DMS 273 treated with DMSO at 0.1 percent for 48 hours (cell line): ENCODE measurements around the gene SPAG17.

Source experiments
- DNase-seq: peaks from one replicate; lab custom pipeline; 2025; lab: John Stamatoyannopoulos, UW

Gene SPAG17

DNA sequence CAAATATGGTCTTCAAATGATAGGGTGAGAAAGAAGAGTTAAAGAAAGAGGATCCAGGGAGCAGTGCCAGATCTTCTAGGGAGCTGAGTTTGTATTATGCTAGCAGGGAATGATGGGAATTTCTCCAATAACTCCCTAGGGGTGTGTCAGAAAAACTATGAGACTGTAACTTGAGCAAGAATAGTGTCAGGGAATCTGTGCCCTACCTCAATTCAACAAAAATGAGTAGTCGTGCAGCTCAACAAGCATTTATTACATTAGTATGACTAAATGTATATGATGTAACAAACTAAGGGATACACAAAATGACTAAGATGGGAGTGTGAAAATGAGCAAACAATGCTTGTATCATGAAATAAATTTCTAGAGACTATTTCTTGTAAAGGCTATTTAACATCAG is 24.2 kb downstream of the SPAG17 start:
- DNase-seq = no peak

DNA sequence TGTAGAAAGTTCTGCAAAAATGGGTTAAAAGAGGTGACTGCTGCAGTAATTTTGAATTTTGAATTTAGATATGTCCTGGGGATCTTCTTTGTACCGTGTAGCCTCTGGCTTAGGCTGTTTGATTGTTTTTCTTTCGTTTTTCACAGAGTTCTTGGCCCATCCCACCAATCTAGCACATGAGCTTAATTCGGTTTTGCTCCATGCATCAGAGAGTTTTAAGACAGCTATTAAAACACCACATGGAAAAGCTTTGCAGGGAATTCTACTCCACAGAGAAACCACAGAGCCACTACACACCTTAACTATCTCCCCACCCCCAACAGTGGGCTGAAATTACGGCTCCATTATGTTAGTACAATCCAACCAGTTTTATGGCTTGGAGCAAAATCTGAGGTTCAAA is 25.5 kb downstream of the SPAG17 start:
- no peak for DNase-seq

GRCh38 chr1:118158924-118159323 is 26.1 kb downstream of the SPAG17 start:
- DNase-seq = no peak

- DNase-seq = no peak
Observed at GRCh38 chr1:118157506-118157905, 27.5 kb downstream of the SPAG17 start.

DNA sequence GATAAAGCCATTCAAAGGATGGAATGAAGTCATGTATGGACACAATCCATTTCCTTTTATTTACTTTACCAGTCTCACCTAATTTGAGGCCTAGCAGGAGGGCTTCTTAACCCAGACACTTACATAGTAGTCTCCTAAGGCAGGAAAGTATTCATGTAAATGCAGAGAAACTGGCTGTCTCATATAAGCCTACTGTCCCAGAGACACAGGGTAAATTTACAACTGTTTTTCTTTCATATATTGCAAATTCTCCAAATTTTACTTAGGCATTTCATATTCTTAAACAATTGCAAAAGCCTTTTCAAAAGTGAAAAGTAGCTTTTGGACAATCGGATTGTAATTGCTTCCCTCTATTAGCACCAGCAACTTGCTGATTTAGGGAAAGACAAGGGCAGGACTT is 29.9 kb downstream of the SPAG17 start:
- DNase-seq = no peak

- DNase-seq = no peak
Observed at GRCh38 chr1:118154220-118154619, 30.8 kb downstream of the SPAG17 start.

GRCh38 chr1:118151312-118151937 is 33.6 kb downstream of the SPAG17 start:
- no peak for DNase-seq

GRCh38 chr1:118149799-118150198 is 35.2 kb downstream of the SPAG17 start:
- DNase-seq = no peak

DNA sequence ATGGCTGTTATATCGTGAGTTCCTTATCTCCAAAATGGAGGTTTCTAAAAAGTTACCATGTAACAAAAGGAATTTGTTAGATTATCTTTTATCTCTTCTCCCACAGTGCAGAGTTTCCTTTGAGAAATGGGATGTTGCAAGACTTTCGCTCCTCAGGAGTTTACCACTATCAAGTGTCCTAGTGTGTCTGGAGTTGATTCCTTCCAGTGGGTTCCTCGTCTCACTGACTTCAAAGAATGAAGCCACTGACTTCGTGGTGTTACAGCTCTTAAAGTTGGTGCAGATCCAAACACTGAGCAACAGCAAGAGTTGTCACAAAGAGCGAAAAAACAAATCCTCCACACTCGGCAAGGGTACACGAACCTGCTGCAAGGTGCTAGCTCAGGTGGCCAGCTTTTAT is 37.0 kb downstream of the SPAG17 start:
- no peak for DNase-seq

DNA sequence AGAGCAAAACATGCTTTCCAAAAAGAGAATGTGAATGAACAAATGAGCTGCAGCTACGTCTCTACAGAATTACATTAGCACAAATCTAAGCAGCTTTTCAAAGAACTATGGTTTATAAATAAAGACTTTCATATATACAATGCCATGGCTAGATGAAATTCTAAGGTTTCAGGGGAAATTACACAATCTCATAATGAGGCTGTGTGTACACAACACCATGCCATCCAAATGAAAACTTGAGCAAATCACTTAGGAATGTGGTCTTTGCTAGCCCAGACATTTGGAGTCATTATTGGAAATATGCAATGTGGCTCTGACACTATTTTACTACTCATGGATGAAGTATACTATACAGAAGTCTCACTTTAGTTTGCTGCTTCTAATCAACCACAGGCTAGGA is 37.5 kb downstream of the SPAG17 start:
- no peak for DNase-seq

DNA sequence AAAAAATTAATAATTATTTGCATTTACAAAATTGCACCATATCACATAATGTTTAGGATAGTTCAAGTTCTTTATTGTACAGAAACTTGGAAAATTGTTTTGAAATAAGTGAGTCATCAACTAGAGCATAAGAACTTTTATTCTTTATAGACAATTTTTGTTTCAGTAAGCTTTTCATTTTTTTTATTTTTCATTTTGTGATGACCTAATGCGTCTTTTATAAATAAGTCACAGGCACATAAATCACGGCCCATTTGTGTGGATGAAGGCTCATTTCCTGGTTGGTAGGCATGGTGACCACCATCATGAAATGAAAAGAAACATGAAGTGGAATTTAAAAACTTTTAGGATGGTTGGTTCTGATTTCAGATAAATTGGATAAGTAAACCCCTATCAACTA is 39.3 kb downstream of the SPAG17 start:
- DNase-seq = no peak

GRCh38 chr1:118144684-118145083 is 40.3 kb downstream of the SPAG17 start:
- DNase-seq = no peak

DNA sequence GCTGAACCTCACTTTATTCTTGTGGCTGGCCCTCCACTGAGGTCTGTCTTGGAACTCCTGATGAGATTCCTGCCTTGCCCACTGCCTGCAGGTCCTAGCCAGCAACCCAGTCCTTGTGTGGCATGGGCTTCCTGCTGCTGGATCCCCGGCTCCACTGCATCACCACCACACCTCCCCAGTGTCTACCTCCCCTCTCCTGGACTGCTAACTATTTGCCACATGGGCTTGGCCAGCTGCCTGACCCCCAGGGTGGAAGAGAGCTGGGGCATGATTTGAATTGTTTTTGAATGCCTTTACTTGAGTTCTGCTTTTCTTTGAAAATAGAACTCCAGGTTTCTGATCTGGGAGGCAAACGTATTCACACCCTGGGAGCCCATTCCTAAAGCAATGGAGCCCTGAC is 41.2 kb downstream of the SPAG17 start:
- DNase-seq = no peak

DNA sequence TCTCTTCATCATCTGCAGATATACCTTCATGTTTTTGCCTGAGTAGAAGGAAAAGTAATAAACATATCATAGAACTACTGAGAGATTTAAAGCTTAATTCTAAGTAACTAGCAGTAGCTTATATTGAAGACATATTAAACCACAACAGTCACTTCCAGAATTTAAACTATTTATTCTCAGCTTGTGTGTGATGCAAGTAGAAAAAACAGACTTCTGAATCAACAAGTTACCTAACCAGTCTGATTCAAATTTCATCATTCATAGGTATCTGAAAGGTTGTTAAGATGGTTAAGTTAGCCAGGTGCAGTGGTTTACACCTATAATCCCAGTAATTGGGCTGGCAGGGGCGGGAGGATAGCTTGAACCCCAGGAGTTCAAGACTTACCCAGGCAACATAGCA is 41.9 kb downstream of the SPAG17 start:
- no peak for DNase-seq

- DNase-seq = no peak
Observed at GRCh38 chr1:118142546-118142945, 42.5 kb downstream of the SPAG17 start.

DNA sequence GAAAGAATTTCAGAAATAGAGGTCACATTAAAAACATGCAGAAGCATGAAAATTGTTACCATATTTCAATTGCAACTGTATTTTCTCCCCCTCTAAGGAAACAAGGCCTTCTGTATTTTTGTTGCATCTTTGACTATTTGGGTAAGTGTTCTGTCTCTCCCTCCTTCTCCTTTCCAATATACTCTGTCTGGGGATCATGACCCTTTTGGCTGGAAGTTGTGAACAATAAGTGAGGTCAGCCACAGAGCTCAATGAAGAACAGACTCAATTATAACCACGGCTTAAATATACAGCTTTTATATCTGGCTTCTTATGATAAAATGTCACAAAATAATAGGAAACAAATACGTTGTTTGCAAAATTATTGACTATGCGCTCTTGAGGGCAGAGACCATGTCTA is 47.1 kb downstream of the SPAG17 start:
- no peak for DNase-seq

DNA sequence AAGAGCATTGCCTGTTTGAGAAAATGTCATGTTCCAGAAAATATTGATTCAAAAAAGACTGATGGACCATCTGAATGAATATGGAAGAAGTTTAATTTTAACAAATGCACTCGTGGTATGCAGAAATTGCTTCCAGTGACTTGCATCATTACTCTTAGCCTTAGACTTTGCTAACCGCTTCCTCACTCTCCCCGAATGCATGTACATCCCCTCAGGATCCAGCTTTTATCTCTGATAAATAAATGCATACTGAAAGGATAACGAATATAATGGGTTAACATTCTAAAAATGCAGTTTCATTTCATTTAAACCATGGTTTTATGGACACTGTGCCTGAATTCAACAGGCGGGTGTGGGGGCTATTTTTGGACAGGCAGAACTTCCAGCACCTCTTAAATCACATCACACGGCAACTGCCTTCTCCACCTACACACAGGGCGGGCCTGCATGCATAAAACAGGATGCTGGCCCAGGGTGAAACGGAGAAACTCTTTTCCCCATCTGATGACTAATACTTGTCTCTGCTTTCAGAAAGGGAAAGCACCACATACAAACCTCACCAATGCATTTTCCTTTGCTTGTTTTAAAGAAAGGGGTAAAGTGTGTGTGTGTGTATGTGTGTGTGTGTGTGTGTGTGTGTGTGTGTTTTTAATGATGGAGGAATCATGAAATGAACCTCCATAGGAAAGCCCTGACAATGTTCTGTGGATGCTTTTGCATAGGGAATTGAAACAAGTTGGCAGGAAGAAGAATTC is 48.7 kb downstream of the SPAG17 start:
- no peak for DNase-seq

DNA sequence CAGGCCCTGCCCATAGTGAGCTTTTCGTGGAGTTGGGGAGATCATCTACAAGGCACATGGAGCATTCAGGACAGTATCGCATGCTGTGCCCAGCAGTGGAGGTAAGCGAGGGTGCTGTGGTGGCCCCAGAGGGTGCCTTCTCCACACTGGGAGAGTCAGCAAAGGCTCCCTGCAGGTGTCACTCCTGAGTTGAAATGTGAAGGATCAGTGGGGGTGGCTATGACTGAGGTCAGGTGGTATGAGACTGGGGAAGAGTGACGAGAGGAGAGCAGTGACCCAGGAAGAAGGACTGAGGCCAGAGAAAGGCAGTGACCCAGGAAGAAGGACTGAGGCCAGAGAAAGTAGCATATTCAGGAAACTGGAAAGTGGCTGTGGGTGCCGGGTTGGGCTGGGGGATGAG is 53.0 kb downstream of the SPAG17 start:
- DNase-seq = no peak

DNA sequence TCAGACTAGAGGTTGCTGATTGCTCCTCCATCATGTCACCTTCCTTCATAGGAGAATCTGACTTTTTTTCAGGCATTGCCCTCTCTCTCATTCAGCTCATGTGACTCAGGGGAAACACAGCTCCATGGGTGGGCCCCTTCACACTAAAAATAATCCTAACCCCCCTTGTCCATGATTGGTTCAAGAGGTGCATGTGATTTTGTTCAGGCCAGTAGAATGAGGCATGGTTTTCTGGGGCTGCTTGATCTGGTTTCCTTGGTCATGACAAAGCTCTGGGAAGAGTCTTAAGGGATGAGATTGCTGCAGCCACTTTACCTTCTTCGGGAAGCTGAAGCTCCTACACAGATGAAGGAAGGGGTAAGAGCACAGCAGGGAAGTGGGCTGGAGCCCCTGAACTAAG is 56.3 kb downstream of the SPAG17 start:
- no peak for DNase-seq

- DNase-seq = no peak
Observed at GRCh38 chr1:118124064-118124463, 61.0 kb downstream of the SPAG17 start.

DNA sequence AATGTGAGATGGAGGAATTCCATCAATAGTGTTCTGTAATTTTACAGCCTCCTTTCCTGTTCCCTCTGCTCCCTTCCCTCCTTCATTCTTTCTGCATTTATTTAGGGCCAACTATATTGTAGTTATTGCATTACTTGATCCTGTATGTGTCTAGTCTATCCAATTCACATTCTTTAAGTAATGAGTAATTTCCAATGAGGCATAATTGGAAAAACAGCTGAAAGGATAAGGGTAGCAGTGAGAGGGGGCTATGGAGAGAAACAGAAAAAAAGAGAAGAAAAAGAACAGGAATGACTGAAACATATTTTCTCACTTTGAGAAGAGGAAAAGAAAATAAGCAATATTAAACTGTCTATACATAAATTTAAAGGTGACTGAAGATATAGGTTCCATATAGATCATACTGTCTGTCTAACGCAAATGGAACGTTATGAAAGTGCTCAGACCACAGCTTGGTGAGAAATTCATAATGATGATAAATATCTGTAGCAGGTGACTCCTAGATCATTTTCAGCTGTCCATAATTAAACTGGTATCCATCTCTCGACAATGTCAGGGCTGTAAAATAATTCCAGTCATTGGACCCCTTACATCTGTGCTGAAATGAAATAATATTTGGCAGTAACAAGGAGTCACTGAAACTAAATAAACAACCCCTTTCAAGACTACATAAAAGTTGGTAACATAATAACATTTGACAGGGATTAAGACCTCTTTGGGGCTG is 61.8 kb downstream of the SPAG17 start:
- DNase-seq = no peak

GRCh38 chr1:118122234-118123004 is 62.6 kb downstream of the SPAG17 start:
- DNase-seq = no peak
